Activated gamma-delta T cell treated with Interleukin-2 at 50 U/mL for 16 hours (primary cell): Measurements from ENCODE around the gene SKAP2.

Experiments
- DNase-seq: peaks from one replicate; pipeline ENCODE4 v3.0.0-alpha.2; 2020

The SKAP2 gene

GRCh38 chr7:26629696-26630095 is 234.7 kb downstream of the SKAP2 start:
- DNase-seq: no peak

GRCh38 chr7:26627891-26628341 is 236.5 kb downstream of the SKAP2 start:
- DNase-seq: no peak

GRCh38 chr7:26627221-26627620 is 237.2 kb downstream of the SKAP2 start:
- no peak for DNase-seq

- DNase-seq: no peak
Observed at GRCh38 chr7:26626687-26627086, 237.7 kb downstream of the SKAP2 start.

GRCh38 chr7:26626156-26626555 is 238.2 kb downstream of the SKAP2 start:
- no peak for DNase-seq

GRCh38 chr7:26625286-26625685 is 239.1 kb downstream of the SKAP2 start:
- no peak for DNase-seq

- DNase-seq: no peak
Observed at GRCh38 chr7:26624839-26625238, 239.6 kb downstream of the SKAP2 start.

GRCh38 chr7:26624431-26624830 is 240.0 kb downstream of the SKAP2 start:
- DNase-seq: no peak

GRCh38 chr7:26620352-26620751 is 244.0 kb downstream of the SKAP2 start:
- no peak for DNase-seq

GRCh38 chr7:26619348-26619984 is 244.9 kb downstream of the SKAP2 start:
- DNase-seq: no peak

GRCh38 chr7:26618898-26619297 is 245.5 kb downstream of the SKAP2 start:
- no peak for DNase-seq

GRCh38 chr7:26618449-26618848 is 245.9 kb downstream of the SKAP2 start:
- DNase-seq: no peak
